Astrocyte (in vitro differentiated cells and primary cell): ENCODE results near the gene NNT.

Source experiments
- EZH2 ChIP-seq: IDR thresholded peaks from 2 replicates; pipeline ENCODE4 v1.6.1; 2012; ENCODE audit warnings: mild to moderate bottlenecking, low read length, inconsistent platforms; ENCODE audit not compliant: insufficient read depth
- TF ChIP-seq, protein P1 (sequence below): IDR thresholded peaks from 2 replicates; pipeline ENCODE4 v1.5.1; 2011; ENCODE audit warnings: low read depth, mild to moderate bottlenecking, inconsistent platforms, low read length, moderate library complexity; ENCODE audit not compliant: insufficient read depth

DNA sequence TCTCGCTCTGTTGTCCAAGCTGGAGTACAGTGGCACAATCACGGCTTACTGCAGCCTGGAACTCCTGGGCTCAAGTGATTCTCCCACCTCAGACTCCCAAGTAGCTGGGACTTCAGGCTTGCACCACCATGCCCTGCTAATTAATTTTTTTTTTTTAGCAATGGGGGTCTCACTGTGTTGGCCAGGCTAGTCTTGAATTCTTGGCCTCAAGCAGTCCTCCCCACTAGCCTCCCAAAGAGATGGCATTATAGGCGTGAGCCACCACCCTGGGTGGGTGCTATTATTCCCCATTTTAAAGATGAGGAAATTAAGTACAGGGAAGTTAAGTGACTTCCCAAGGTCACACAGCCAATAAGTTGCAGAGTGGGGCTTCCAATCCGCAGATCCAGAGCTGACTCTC is 1.7 kb downstream of the NNT start:
- TF ChIP-seq, protein P1, sequence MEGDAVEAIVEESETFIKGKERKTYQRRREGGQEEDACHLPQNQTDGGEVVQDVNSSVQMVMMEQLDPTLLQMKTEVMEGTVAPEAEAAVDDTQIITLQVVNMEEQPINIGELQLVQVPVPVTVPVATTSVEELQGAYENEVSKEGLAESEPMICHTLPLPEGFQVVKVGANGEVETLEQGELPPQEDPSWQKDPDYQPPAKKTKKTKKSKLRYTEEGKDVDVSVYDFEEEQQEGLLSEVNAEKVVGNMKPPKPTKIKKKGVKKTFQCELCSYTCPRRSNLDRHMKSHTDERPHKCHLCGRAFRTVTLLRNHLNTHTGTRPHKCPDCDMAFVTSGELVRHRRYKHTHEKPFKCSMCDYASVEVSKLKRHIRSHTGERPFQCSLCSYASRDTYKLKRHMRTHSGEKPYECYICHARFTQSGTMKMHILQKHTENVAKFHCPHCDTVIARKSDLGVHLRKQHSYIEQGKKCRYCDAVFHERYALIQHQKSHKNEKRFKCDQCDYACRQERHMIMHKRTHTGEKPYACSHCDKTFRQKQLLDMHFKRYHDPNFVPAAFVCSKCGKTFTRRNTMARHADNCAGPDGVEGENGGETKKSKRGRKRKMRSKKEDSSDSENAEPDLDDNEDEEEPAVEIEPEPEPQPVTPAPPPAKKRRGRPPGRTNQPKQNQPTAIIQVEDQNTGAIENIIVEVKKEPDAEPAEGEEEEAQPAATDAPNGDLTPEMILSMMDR: no peak
- TF ChIP-seq EZH2: no peak
